IMR-90 (cell line): ENCODE data around the gene PPFIBP2. TPM values are rescaled to one million over a fixed set of nuclear protein-coding genes. Genes with fewer than 3 reads are reported as not detected.

Source experiments
- ATAC-seq: fragments of 200-7000 bp; cut with Tn5 transposase; 2 replicates; pipeline ENCODE4 v1.9.1; 2020; ENCODE audit warnings: low read depth, mild to moderate bottlenecking, moderate library complexity
- BruUV-seq: library from RNA; stranded (reverse); fragments of 400-500 nt; replicated peaks from 2 replicates; lab custom pipeline; 2021; lab: Mats Ljungman, UMichigan
- CTCF ChIA-PET: fragments of 300-600 bp; formaldehyde crosslinking; extraction: SDS; loops from one replicate; lab custom pipeline; 2021; ENCODE audit warnings: antibody characterized with exemption; lab: Yijun Ruan, JAX
- POLR2A ChIA-PET: fragments of 300-600 bp; sonication (Branson Sonifier 250); formaldehyde crosslinking; loops from one replicate; lab custom pipeline; 2022; ENCODE audit warnings: antibody characterized with exemption; ENCODE audit not compliant: unreplicated experiment; lab: Charles Lee
- DNase-seq: peaks from one replicate; pipeline ENCODE4 v3.0.0; 2013
- H2AFZ ChIP-seq: replicated peaks from 2 replicates; pipeline ENCODE3; 2013; ENCODE audit warnings: low read length, mild to moderate bottlenecking; ENCODE audit not compliant: poor library complexity
- H2AK5ac ChIP-seq: 2 replicates; pipeline ENCODE4 v1.6.1; 2013; ENCODE audit warnings: low read depth, low read length, inconsistent platforms
- H2AK9ac ChIP-seq: replicated peaks from 2 replicates; pipeline ENCODE3; 2013; ENCODE audit warnings: mild to moderate bottlenecking, low read depth, low read length, moderate library complexity; ENCODE audit not compliant: poor library complexity
- H2BK120ac ChIP-seq: 2 replicates; pipeline ENCODE4 v1.6.1; 2013; ENCODE audit warnings: low read depth, low read length, inconsistent platforms
- H2BK15ac ChIP-seq: 3 replicates; pipeline ENCODE4 v1.6.1; 2013; ENCODE audit warnings: low read depth, low read length, inconsistent platforms
- H2BK20ac ChIP-seq: 2 replicates; pipeline ENCODE4 v1.6.1; 2013; ENCODE audit warnings: low read depth, mild to moderate bottlenecking, inconsistent platforms, low read length, moderate library complexity
- H2BK5ac ChIP-seq: 2 replicates; pipeline ENCODE4 v1.6.1; 2013; ENCODE audit warnings: mild to moderate bottlenecking, low read depth, low read length, inconsistent platforms; ENCODE audit not compliant: poor library complexity, severe bottlenecking
- H3K14ac ChIP-seq: replicated peaks from 2 replicates; pipeline ENCODE4 v1.6.1; 2013; ENCODE audit warnings: low read depth, low read length, inconsistent platforms
- H3K18ac ChIP-seq: 2 replicates; pipeline ENCODE4 v1.6.1; 2013; ENCODE audit warnings: low read depth, low read length, control low read depth
- H3K23ac ChIP-seq: 2 replicates; pipeline ENCODE4 v1.6.1; 2013; ENCODE audit warnings: low read depth, low read length, inconsistent platforms
- H3K27ac ChIP-seq: 2 replicates; pipeline ENCODE4 v1.5.1; 2013; ENCODE audit warnings: mild to moderate bottlenecking, control low read depth, low read length; ENCODE audit not compliant: insufficient read depth
- H3K27me3 ChIP-seq: 2 replicates; pipeline ENCODE4 v1.6.1; 2013; ENCODE audit warnings: low read length; ENCODE audit not compliant: control insufficient read depth, insufficient read depth
- H3K36me3 ChIP-seq: 2 replicates; pipeline ENCODE4 v1.6.1; 2013; ENCODE audit warnings: low read length, mixed read lengths; ENCODE audit not compliant: control insufficient read depth, insufficient read depth
- H3K4ac ChIP-seq: 2 replicates; pipeline ENCODE4 v1.6.1; 2013; ENCODE audit warnings: low read depth, low read length, inconsistent platforms
- H3K4me1 ChIP-seq: 2 replicates; pipeline ENCODE4 v1.6.1; 2013; ENCODE audit warnings: low read length, mixed read lengths; ENCODE audit not compliant: control insufficient read depth, insufficient read depth
- H3K4me2 ChIP-seq: 2 replicates; pipeline ENCODE4 v1.6.1; 2013; ENCODE audit warnings: low read depth, mild to moderate bottlenecking, control low read depth, low read length, moderate library complexity
- H3K4me3 ChIP-seq: 2 replicates; pipeline ENCODE4 v1.5.1; 2013; ENCODE audit warnings: low read depth, mild to moderate bottlenecking, control low read depth, low read length, moderate library complexity; ENCODE audit not compliant: insufficient read depth
- H3K56ac ChIP-seq: 2 replicates; pipeline ENCODE4 v1.6.1; 2013; ENCODE audit warnings: low read length, inconsistent platforms; ENCODE audit not compliant: insufficient read depth; ENCODE audit errors: extremely low read depth
- H3K79me1 ChIP-seq, 2 experiments: 2 replicates each; pipeline ENCODE4 v1.6.1; 2013; ENCODE audit warnings: low read length in 2 of 2, inconsistent platforms in 1 of 2, low read depth in 1 of 2
- H3K9ac ChIP-seq: 2 replicates; pipeline ENCODE4 v1.6.1; 2013; ENCODE audit warnings: low read depth, low read length, control low read depth
- H3K9me1 ChIP-seq: 2 replicates; pipeline ENCODE4 v1.6.1; 2013; ENCODE audit warnings: low read length, inconsistent platforms; ENCODE audit not compliant: insufficient read depth
- H3K9me3 ChIP-seq: 2 replicates; pipeline ENCODE4 v1.6.1; 2013; ENCODE audit warnings: low read length; ENCODE audit not compliant: control insufficient read depth, insufficient read depth
- H4K20me1 ChIP-seq: 2 replicates; pipeline ENCODE4 v1.6.1; 2013; ENCODE audit warnings: low read length, inconsistent platforms; ENCODE audit not compliant: insufficient read depth
- H4K5ac ChIP-seq: 2 replicates; pipeline ENCODE4 v1.6.1; 2013; ENCODE audit warnings: mild to moderate bottlenecking, low read depth, low read length, control low read depth
- H4K8ac ChIP-seq, 2 experiments: 2 replicates each; pipeline ENCODE4 v1.6.1; 2013; ENCODE audit warnings: low read depth in 2 of 2, low read length in 2 of 2, control low read depth in 1 of 2, inconsistent platforms in 1 of 2
- H4K91ac ChIP-seq: 2 replicates; pipeline ENCODE4 v1.6.1; 2013; ENCODE audit warnings: low read depth, low read length, inconsistent platforms; ENCODE audit not compliant: insufficient read depth
- BHLHE40 ChIP-seq: fragments of 150-350 bp; IDR thresholded peaks from 2 replicates; pipeline ENCODE4 v1.6.1; 2016; ENCODE audit warnings: mild to moderate bottlenecking, low read depth, low read length
- CEBPB ChIP-seq: IDR thresholded peaks from 2 replicates; pipeline ENCODE4 v1.6.1; 2012; ENCODE audit warnings: low read depth, low read length, improper control_type of control experiment
- CHD1 ChIP-seq: IDR thresholded peaks from 2 replicates; pipeline ENCODE4 v1.6.1; 2012; ENCODE audit warnings: low read depth, low read length, improper control_type of control experiment
- CTCF ChIP-seq: conservative IDR thresholded peaks from 2 replicates; pipeline ENCODE4 v1.5.1; 2012; ENCODE audit warnings: mild to moderate bottlenecking, low read depth, low read length, improper control_type of control experiment
- ELK1 ChIP-seq: fragments of 150-350 bp; IDR thresholded peaks from 2 replicates; pipeline ENCODE4 v1.6.1; 2016; ENCODE audit warnings: low read depth, mild to moderate bottlenecking, low read length, moderate library complexity, borderline replicate concordance
- FOS ChIP-seq: fragments of 150-350 bp; IDR thresholded peaks from 2 replicates; pipeline ENCODE4 v1.6.1; 2016; ENCODE audit warnings: low read depth, low read length
- MAFK ChIP-seq: IDR thresholded peaks from 2 replicates; pipeline ENCODE4 v1.6.1; 2012; ENCODE audit warnings: low read depth, low read length, improper control_type of control experiment
- MAZ ChIP-seq: IDR thresholded peaks from 2 replicates; pipeline ENCODE4 v1.6.1; 2012; ENCODE audit warnings: low read depth, mild to moderate bottlenecking, low read length, improper control_type of control experiment, moderate library complexity, borderline replicate concordance
- MXI1 ChIP-seq: IDR thresholded peaks from 2 replicates; pipeline ENCODE4 v1.6.1; 2012; ENCODE audit warnings: low read depth, mild to moderate bottlenecking, low read length, moderate library complexity, borderline replicate concordance
- NFE2L2 ChIP-seq: fragments of 150-350 bp; IDR thresholded peaks from 2 replicates; pipeline ENCODE4 v1.6.1; 2016; ENCODE audit warnings: low read depth, mild to moderate bottlenecking, low read length
- POLR2A ChIP-seq: IDR thresholded peaks from 2 replicates; pipeline ENCODE4 v1.6.1; 2012; ENCODE audit warnings: mild to moderate bottlenecking, low read depth, low read length
- RAD21 ChIP-seq: IDR thresholded peaks from 2 replicates; pipeline ENCODE4 v1.6.1; 2012; ENCODE audit warnings: low read length, improper control_type of control experiment
- RCOR1 ChIP-seq: IDR thresholded peaks from 2 replicates; pipeline ENCODE4 v1.6.1; 2012; ENCODE audit warnings: mild to moderate bottlenecking, low read length, improper control_type of control experiment; ENCODE audit not compliant: insufficient replicate concordance
- RFX5 ChIP-seq: IDR thresholded peaks from 2 replicates; pipeline ENCODE4 v1.8.0; 2012; ENCODE audit warnings: low read depth, mild to moderate bottlenecking, low read length, moderate library complexity
- SMC3 ChIP-seq: fragments of 150-350 bp; IDR thresholded peaks from 2 replicates; pipeline ENCODE4 v1.6.1; 2016; ENCODE audit warnings: low read depth, mild to moderate bottlenecking, antibody characterized with exemption, low read length, moderate library complexity
- USF2 ChIP-seq: fragments of 150-350 bp; IDR thresholded peaks from 2 replicates; pipeline ENCODE4 v1.6.1; 2017; ENCODE audit warnings: mild to moderate bottlenecking, antibody characterized with exemption, low read length, low read depth
- WGBS, 2 experiments: methylation state at CpG; one replicate each; pipeline versions ENCODE4 v1.1.5 to v1.1.7; 2013; ENCODE audit warnings: missing lambda C conversion rate in 2 of 2; ENCODE audit not compliant: insufficient read length in 1 of 2; ENCODE audit errors: extremely low coverage in 2 of 2; 5-methylcytosine and 5-hydroxymethylcytosine counted together
- dilution Hi-C: fragments of 300-500 bp; cut with HindIII; formaldehyde crosslinking; loops from one replicate; pipeline ENCODE4 v1.14.3; 2018; ENCODE audit warnings: low sequenced_read_pairs; ENCODE audit not compliant: unreplicated experiment
- in situ Hi-C: fragments of 300-500 bp; cut with MboI; formaldehyde crosslinking; loops from 3 replicates; pipeline ENCODE4 v1.14.3; 2019; ENCODE audit warnings: low sequenced_read_pairs, inconsistent platforms, mixed read lengths
- intact Hi-C: fragments of 100-400 bp; cut with micrococcal nuclease; formaldehyde crosslinking; loops from 2 replicates; pipeline ENCODE4 v1.10.0; 2022
- polyA plus RNA-seq, 3 experiments: library from polyadenylated mRNA; depleted of rRNA; stranded (reverse); fragments of >200 nt; gene quantifications; 2 replicates each; pipeline ENCODE4 v1.2.3, GENCODE V29; 2012; ENCODE audit warnings: low replicate concordance in 1 of 3
- total RNA-seq: library from RNA; depleted of rRNA; stranded (reverse); fragments of >200 nt; gene quantifications from 2 replicates; pipeline ENCODE4 v1.2.3, GENCODE V29; 2012

Gene PPFIBP2
- total and polyA plus RNA-seq, 2 of the 4 experiments (the other 2 are of a cell fraction): 6.0 to 11.8 TPM

- no peak overlapping the region for H2BK20ac ChIP-seq
- no peak overlapping the region for H3K4me3 ChIP-seq
- H3K9ac ChIP-seq: no peak overlapping the region
- H3K27me3 ChIP-seq: peaks cover 2% of the 10 kb centered on the region; the same call in 1 of the 2 replicates
- no peaks in the 10 kb centered on the region for H3K79me1 ChIP-seq
- no TSS peak for BruUV-seq
- H3K14ac ChIP-seq: no peak overlapping the region
- no peak overlapping the region for H3K4me2 ChIP-seq
- H3K18ac ChIP-seq: no peak overlapping the region
- no peak overlapping the region for H2BK120ac ChIP-seq
- ATAC-seq (no peak), DNase-seq (no peak)
- H4K8ac ChIP-seq: no peak overlapping the region
- ChIA-PET POLR2A (no interaction called here), CTCF (no interaction called here)
- 0% methylated on average over 1 of the region's 4 CpGs; no CpG with 5 or more reads in 1 of the 2 experiments for WGBS, 2 experiments
- no peak overlapping the region for H2AFZ ChIP-seq
- H3K4me1 ChIP-seq: peaks cover 3% of the 10 kb centered on the region
- dilution Hi-C loops: no loop called here
- H4K5ac ChIP-seq: no peak overlapping the region
- in situ Hi-C loops: no loop called here
- no peaks in the 10 kb centered on the region for H3K36me3 ChIP-seq
- no peak overlapping the region for H2BK15ac ChIP-seq
- no peak overlapping the region for H3K23ac ChIP-seq
- H2AK5ac ChIP-seq: no peak overlapping the region
- no peaks in the 10 kb centered on the region for H4K20me1 ChIP-seq
- TF ChIP-seq MXI1: no peak
- TF ChIP-seq POLR2A: no peak
- TF ChIP-seq ELK1: no peak
- TF ChIP-seq BHLHE40: no peak
- TF ChIP-seq RFX5: no peak
- TF ChIP-seq CEBPB: no peak
- TF ChIP-seq CHD1: no peak
- no peak for TF ChIP-seq SMC3
- no peak for TF ChIP-seq CTCF
- no peak for TF ChIP-seq RCOR1
- TF ChIP-seq NFE2L2: no peak
- TF ChIP-seq MAZ: no peak
- no peak for TF ChIP-seq FOS
- TF ChIP-seq USF2: no peak
- TF ChIP-seq MAFK: no peak
- TF ChIP-seq RAD21: no peak
- no peak overlapping the region for H2BK5ac ChIP-seq
- H3K9me3 ChIP-seq: no peaks in the 10 kb centered on the region
- H3K27ac ChIP-seq: no peak overlapping the region
- no peak overlapping the region for H2AK9ac ChIP-seq
- no peaks in the 10 kb centered on the region; the same call in 1 of the 2 replicates for H3K9me1 ChIP-seq
- H4K91ac ChIP-seq: no peak overlapping the region
- intact Hi-C loops: no loop called here
- H3K56ac ChIP-seq: no peak overlapping the region
- no peak overlapping the region for H3K4ac ChIP-seq
Observed at GRCh38 chr11:7547687-7548086, 33.9 kb downstream of the PPFIBP2 start.
